Mucosa of descending colon (tissue), 3 donors: ENCODE results near the gene ZNF831. TPM values are rescaled to one million over a fixed set of nuclear protein-coding genes. Genes with fewer than 3 reads are reported as not detected.

Experiments
- ATAC-seq: fragments of 200-7000 bp; cut with Tn5 transposase; one replicate; pipeline ENCODE4 v1.9.1; 2020; ENCODE audit warnings: mild to moderate bottlenecking, moderate library complexity
- DNase-seq, 3 donors: peaks; one replicate each; pipeline ENCODE4 v3.0.0-alpha.2; 2020
- H3K36me3 ChIP-seq: fragments of 200-600 bp; one replicate; pipeline ENCODE4 v1.8.0; 2021; ENCODE audit warnings: low read depth, mild to moderate bottlenecking
- H3K4me1 ChIP-seq: fragments of 200-600 bp; one replicate; pipeline ENCODE4 v1.8.0; 2021; ENCODE audit warnings: low read depth, mild to moderate bottlenecking
- H3K4me3 ChIP-seq: fragments of 200-600 bp; one replicate; pipeline ENCODE4 v1.8.0; 2021; ENCODE audit warnings: mild to moderate bottlenecking
- H3K9me3 ChIP-seq: fragments of 200-600 bp; one replicate; pipeline ENCODE4 v1.8.0; 2021; ENCODE audit warnings: mild to moderate bottlenecking
- CTCF ChIP-seq: fragments of 200-600 bp; IDR thresholded peaks from one replicate; pipeline ENCODE4 v1.8.0; 2022; ENCODE audit warnings: antibody characterized with exemption, mild to moderate bottlenecking
- intact Hi-C, 2 donors: fragments of 100-400 bp; cut with DNase I in 1 of 2; cut with micrococcal nuclease in 1 of 2; formaldehyde crosslinking; loops; one replicate each; pipeline versions ENCODE4 v1.11.0 to v1.11.1; 2022; cut with DNase I, micrococcal nuclease
- total RNA-seq, 3 donors: library from RNA; stranded (reverse); fragmentation: NEBNext Ultra II Directional in 2 of 3; extraction: Animal tissue kit (Norgen Biotek cat#: 25700) in 2 of 3; gene quantifications; one replicate each; pipeline versions ENCODE4 v1.2.1 to v1.2.4, GENCODE V29; 2021 to 2023
- donor health status: DM: no; HTN: no; CAD: no; lungs with moderate emphysema.
- donor health status: DM: no; HTN: no; CAD: no.
- donor health status: DM: no; HTN: yes; CAD: no.

The ZNF831 gene
- total RNA-seq, 3 donors from 2014 or later: 0.38 to 0.89 (median 0.57) TPM

DNA sequence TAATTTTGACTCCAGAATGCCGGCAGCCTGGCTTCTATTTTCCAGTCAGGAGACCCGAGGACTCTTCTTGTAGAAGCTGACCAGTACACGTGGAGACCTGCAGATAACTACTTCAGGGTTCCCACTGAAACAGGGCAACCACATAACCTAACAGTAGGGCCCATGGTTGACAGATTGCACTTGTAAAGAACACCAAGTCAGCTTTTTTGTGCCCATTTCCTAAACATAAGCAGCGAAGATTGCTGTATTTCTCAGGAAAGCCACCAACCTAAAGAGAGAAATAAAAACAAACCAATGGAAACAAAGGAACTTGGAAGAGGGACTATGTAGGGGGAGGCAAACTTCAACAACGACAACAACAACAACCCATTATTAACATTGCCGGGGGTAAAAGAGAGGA, 86.7 kb downstream of the ZNF831 start:
- no peak for TF ChIP-seq CTCF
- intact Hi-C loops: no loop called here
- ATAC-seq: no peak
- H3K4me1 ChIP-seq: no peaks in the 10 kb centered on the region
- no peaks in the 10 kb centered on the region for H3K36me3 ChIP-seq
- no peaks in the 10 kb centered on the region for H3K9me3 ChIP-seq
- H3K4me3 ChIP-seq: no peak overlapping the region
- no peak for DNase-seq

DNA sequence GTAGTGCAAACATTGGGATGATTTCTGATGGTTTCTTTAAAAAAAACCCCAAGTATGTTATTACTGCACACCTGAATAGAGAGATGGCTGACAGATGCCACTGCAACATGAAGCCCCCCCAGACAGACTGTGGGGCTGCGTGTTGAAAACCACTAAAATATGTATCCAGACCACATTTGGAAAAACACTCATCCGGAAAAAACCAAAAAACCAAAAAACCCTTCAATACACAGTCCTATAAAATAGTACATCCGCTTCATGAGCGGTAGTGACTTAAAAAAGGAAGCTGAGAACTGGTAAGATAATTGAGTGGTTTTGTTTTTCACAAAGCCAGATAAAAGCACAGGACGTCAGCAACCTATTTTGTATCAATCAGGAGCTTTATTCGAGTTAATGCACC, 89.7 kb downstream of the ZNF831 start:
- Histone ChIP-seq H3K4me3 (no peak overlapping the region), H3K36me3 (no peaks in the 10 kb centered on the region), H3K4me1 (no peaks in the 10 kb centered on the region), H3K9me3 (no peaks in the 10 kb centered on the region)
- intact Hi-C loops: no loop called here
- peak; percentile 58 for ATAC-seq
- no peak for DNase-seq
- no peak for TF ChIP-seq CTCF

DNA sequence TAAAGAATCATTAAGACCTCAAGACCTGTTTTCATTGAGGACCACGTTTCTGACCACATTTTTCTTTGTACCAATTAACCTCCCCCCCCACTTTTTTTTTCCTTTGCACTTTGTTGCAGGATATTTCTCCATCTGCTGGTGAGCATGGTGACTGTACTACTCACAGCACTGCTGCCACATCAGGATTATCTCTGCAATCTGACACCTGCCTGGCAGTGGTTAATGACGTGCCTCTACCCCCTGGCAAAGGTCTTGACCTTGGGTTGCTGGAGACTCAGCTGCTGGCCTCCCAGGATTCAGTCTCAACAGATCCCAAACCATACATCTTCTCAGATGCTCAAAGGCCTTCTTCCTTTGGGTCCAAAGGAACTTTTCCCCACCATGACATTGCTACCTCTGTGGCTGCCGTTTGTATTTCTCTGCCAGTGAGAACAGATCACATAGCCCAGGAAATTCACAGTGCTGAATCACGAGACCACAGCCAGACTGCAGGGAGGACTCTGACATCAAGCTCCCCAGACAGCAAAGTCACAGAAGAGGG, 90.2 kb downstream of the ZNF831 start:
- no peak for TF ChIP-seq CTCF
- peak in 1 of 3 donors; percentile 10 for DNase-seq
- H3K4me3 ChIP-seq: no peak overlapping the region
- H3K9me3 ChIP-seq: no peaks in the 10 kb centered on the region
- H3K36me3 ChIP-seq: no peaks in the 10 kb centered on the region
- no peaks in the 10 kb centered on the region for H3K4me1 ChIP-seq
- ATAC-seq: peak; percentile 54
- intact Hi-C loops: no loop called here

- intact Hi-C loops: no loop called here
- no peaks in the 10 kb centered on the region for H3K36me3 ChIP-seq
- no peak overlapping the region for H3K4me3 ChIP-seq
- ATAC-seq: no peak
- DNase-seq: no peak
- no peaks in the 10 kb centered on the region for H3K9me3 ChIP-seq
- H3K4me1 ChIP-seq: no peaks in the 10 kb centered on the region
- TF ChIP-seq CTCF: no peak
These were observed 91.6 kb downstream of the ZNF831 start for GRCh38 chr20:59255256-59255655.

- DNase-seq: no peak
- ATAC-seq: no peak
- Histone ChIP-seq H3K36me3 (no peaks in the 10 kb centered on the region), H3K4me3 (no peak overlapping the region), H3K9me3 (no peaks in the 10 kb centered on the region), H3K4me1 (no peaks in the 10 kb centered on the region)
- intact Hi-C loops: no loop called here
- no peak for TF ChIP-seq CTCF
These were observed 94.6 kb downstream of the ZNF831 start for GRCh38 chr20:59258221-59258621.

DNA sequence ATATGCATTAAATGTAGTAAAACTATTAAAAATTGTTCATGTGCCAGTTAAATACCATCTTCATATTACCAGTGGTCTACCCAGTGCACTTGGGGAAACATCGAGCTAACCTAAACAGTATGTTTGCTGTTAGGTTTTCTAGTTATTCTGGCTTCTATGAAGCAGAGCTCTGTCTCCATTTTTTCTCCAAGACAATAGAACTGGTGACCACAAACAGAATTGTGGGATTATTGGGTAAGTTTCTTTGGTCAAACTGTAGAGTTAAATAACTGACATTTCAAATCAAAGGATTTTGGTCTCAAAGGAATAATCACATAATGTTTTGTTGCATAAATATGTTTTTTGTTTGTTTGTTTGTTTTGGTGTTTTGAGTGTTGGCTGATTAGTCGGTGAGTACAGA, 96.3 kb downstream of the ZNF831 start:
- intact Hi-C loops: no loop called here
- DNase-seq: no peak

More for the DNA sequence above, 96.3 kb downstream of the ZNF831 start:
- no peak for TF ChIP-seq CTCF
- ATAC-seq: no peak
- Histone ChIP-seq H3K9me3 (no peaks in the 10 kb centered on the region), H3K36me3 (no peaks in the 10 kb centered on the region), H3K4me1 (no peaks in the 10 kb centered on the region), H3K4me3 (no peak overlapping the region)
